GM23338 (cell line): ENCODE measurements around the gene ABL2. TPM values are rescaled to one million over a fixed set of nuclear protein-coding genes. Genes with fewer than 3 reads are reported as not detected.
"Not testable (repeated sequence)": the region's sequence is repeated elsewhere in the genome, so short reads cannot be mapped to it uniquely, and the experiment has no call there.

Source experiments
- ATAC-seq: fragments of 200-7000 bp; cut with Tn5 transposase; 3 replicates; pipeline ENCODE4 v1.9.1; 2020
- DNase-seq: peaks from one replicate; pipeline ENCODE4 v3.0.0-alpha.2; 2015; ENCODE audit warnings: low spot score
- H2AFZ ChIP-seq: fragments of 200-600 bp; sonication (generic); 2 replicates; pipeline ENCODE4 v1.8.0; 2016; ENCODE audit warnings: antibody characterized with exemption, mild to moderate bottlenecking, moderate library complexity
- H3F3A ChIP-seq: fragments of 200-600 bp; sonication (generic); replicated peaks from 2 replicates; pipeline ENCODE4 v1.8.0; 2017; ENCODE audit warnings: antibody characterized with exemption, mixed run types, low read depth
- H3K27ac ChIP-seq: fragments of 200-600 bp; sonication (generic); 2 replicates; pipeline ENCODE4 v1.6.1; 2016; ENCODE audit warnings: low read depth
- H3K27me3 ChIP-seq: fragments of 200-600 bp; sonication (generic); 2 replicates; pipeline ENCODE4 v1.8.0; 2016; ENCODE audit warnings: mild to moderate bottlenecking, mixed run types, moderate library complexity; ENCODE audit not compliant: insufficient read depth
- H3K36me3 ChIP-seq: fragments of 200-600 bp; sonication (generic); 2 replicates; pipeline ENCODE4 v1.8.0; 2016; ENCODE audit warnings: mild to moderate bottlenecking; ENCODE audit not compliant: insufficient read depth
- H3K4me1 ChIP-seq: fragments of 200-600 bp; sonication (generic); 2 replicates; pipeline ENCODE4 v1.8.0; 2016; ENCODE audit warnings: mild to moderate bottlenecking, moderate library complexity; ENCODE audit not compliant: insufficient read depth
- H3K4me2 ChIP-seq: fragments of 200-600 bp; sonication (generic); 2 replicates; pipeline ENCODE4 v1.7.1; 2017; ENCODE audit warnings: mixed run types
- H3K4me3 ChIP-seq: fragments of 200-600 bp; sonication (generic); 2 replicates; pipeline ENCODE4 v1.6.1; 2016; ENCODE audit warnings: mixed run types
- H3K79me2 ChIP-seq: fragments of 200-600 bp; sonication (generic); replicated peaks from 2 replicates; pipeline ENCODE4 v1.8.0; 2017; ENCODE audit warnings: mild to moderate bottlenecking; ENCODE audit not compliant: insufficient read depth
- H3K9me2 ChIP-seq: fragments of 200-600 bp; sonication (generic); 2 replicates; pipeline ENCODE4 v1.8.0; 2017; ENCODE audit not compliant: insufficient read depth
- H4K20me1 ChIP-seq: fragments of 200-600 bp; sonication (generic); replicated peaks from 2 replicates; pipeline ENCODE4 v1.8.0; 2017; ENCODE audit warnings: mild to moderate bottlenecking; ENCODE audit not compliant: insufficient read depth
- H3K27ac Mint-ChIP-seq: 2 replicates; pipeline ENCODE4 v1.8.0; 2020; ENCODE audit warnings: inconsistent platforms, mild to moderate bottlenecking, moderate library complexity, mixed read lengths
- H3K27me3 Mint-ChIP-seq: 3 replicates; pipeline ENCODE4 v1.8.0; 2022; ENCODE audit warnings: low read depth, mild to moderate bottlenecking, moderate library complexity, mixed read lengths, inconsistent platforms; ENCODE audit not compliant: insufficient read depth, poor library complexity
- H3K36me3 Mint-ChIP-seq: 3 replicates; pipeline ENCODE4 v1.8.0; 2021; ENCODE audit warnings: low read depth, mild to moderate bottlenecking, inconsistent platforms, moderate library complexity, mixed read lengths
- H3K4me1 Mint-ChIP-seq: 3 replicates; pipeline ENCODE4 v1.8.0; 2020; ENCODE audit warnings: mild to moderate bottlenecking, inconsistent platforms, mixed read lengths
- H3K4me3 Mint-ChIP-seq: 3 replicates; pipeline ENCODE4 v1.8.0; 2021; ENCODE audit warnings: moderate library complexity, mild to moderate bottlenecking, inconsistent platforms, mixed read lengths
- H3K9me3 Mint-ChIP-seq: 3 replicates; pipeline ENCODE4 v1.8.0; 2020; ENCODE audit warnings: moderate library complexity, mild to moderate bottlenecking, inconsistent platforms, mixed read lengths
- CREB1 ChIP-seq: fragments of 250-450 bp; sonication (Bioruptor Pico); IDR thresholded peaks from 2 replicates; pipeline ENCODE4 v1.5.0; 2020; ENCODE audit warnings: low read depth, mild to moderate bottlenecking, moderate library complexity
- CTCF ChIP-seq, 2 experiments: fragments of 200-600 bp in 1 of 2; sonication (generic) in 1 of 2; conservative IDR thresholded peaks; 2 replicates each; pipeline versions ENCODE4 v1.5.1 to v1.6.1; 2016 to 2017; ENCODE audit warnings: antibody characterized with exemption in 2 of 2, low read depth in 2 of 2, mild to moderate bottlenecking in 2 of 2, moderate library complexity in 1 of 2
- ETS1 ChIP-seq: IDR thresholded peaks from 2 replicates; pipeline ENCODE4 v1.6.1; 2016; ENCODE audit warnings: antibody characterized with exemption
- EZH2 ChIP-seq: fragments of 200-600 bp; sonication (generic); IDR thresholded peaks from one replicate; pipeline ENCODE4 v1.8.0; 2017; ENCODE audit warnings: antibody characterized with exemption, mild to moderate bottlenecking, low read depth; ENCODE audit not compliant: unreplicated experiment
- EZH2phosphoT487 ChIP-seq: fragments of 200-600 bp; sonication (generic); IDR thresholded peaks from one replicate; pipeline ENCODE4 v1.8.1; 2018; ENCODE audit warnings: antibody characterized with exemption; ENCODE audit not compliant: unreplicated experiment
- NANOG ChIP-seq: IDR thresholded peaks from 2 replicates; pipeline ENCODE4 v1.6.1; 2016; ENCODE audit warnings: antibody characterized with exemption, borderline replicate concordance
- POLR2AphosphoS5 ChIP-seq: IDR thresholded peaks from 2 replicates; pipeline ENCODE4 v1.6.1; 2016; ENCODE audit warnings: antibody characterized with exemption, low read depth
- STAT1 ChIP-seq: IDR thresholded peaks from one replicate; pipeline ENCODE4 v1.6.1; 2016; ENCODE audit warnings: antibody characterized with exemption; ENCODE audit not compliant: unreplicated experiment
- ZNF331 ChIP-seq: fragments of 250-450 bp; sonication (Bioruptor Pico); IDR thresholded peaks from 2 replicates; pipeline ENCODE4 v1.5.0; 2020; ENCODE audit warnings: low read depth, mild to moderate bottlenecking, moderate library complexity
- polyA plus RNA-seq: library from polyadenylated mRNA; unstranded; fragments of >200 nt; fragmentation: Nextera tagmentation; extraction: Ambion mirVana; gene quantifications from 2 replicates; pipeline ENCODE4 v1.2.1, GENCODE V29; 2016
- total RNA-seq: library from RNA; depleted of rRNA; stranded (reverse); fragments of >200 nt; shearing (Covaris generic); gene quantifications from 2 replicates; pipeline ENCODE4 v1.2.3, GENCODE V29; 2014
- TF ChIP-seq, protein P1 (sequence below): fragments of 250-450 bp; sonication (Bioruptor Pico); IDR thresholded peaks from 2 replicates; pipeline ENCODE4 v1.5.0; 2020; ENCODE audit warnings: mild to moderate bottlenecking, moderate library complexity

ABL2 gene
- total and polyA plus RNA-seq, 2 experiments from 2014 or later, result 5.8 to 22.7 TPM

GRCh38 chr1:179217943-179218507, 11.5 kb downstream of the ABL2 start (continued):
- TF ChIP-seq, protein P1, sequence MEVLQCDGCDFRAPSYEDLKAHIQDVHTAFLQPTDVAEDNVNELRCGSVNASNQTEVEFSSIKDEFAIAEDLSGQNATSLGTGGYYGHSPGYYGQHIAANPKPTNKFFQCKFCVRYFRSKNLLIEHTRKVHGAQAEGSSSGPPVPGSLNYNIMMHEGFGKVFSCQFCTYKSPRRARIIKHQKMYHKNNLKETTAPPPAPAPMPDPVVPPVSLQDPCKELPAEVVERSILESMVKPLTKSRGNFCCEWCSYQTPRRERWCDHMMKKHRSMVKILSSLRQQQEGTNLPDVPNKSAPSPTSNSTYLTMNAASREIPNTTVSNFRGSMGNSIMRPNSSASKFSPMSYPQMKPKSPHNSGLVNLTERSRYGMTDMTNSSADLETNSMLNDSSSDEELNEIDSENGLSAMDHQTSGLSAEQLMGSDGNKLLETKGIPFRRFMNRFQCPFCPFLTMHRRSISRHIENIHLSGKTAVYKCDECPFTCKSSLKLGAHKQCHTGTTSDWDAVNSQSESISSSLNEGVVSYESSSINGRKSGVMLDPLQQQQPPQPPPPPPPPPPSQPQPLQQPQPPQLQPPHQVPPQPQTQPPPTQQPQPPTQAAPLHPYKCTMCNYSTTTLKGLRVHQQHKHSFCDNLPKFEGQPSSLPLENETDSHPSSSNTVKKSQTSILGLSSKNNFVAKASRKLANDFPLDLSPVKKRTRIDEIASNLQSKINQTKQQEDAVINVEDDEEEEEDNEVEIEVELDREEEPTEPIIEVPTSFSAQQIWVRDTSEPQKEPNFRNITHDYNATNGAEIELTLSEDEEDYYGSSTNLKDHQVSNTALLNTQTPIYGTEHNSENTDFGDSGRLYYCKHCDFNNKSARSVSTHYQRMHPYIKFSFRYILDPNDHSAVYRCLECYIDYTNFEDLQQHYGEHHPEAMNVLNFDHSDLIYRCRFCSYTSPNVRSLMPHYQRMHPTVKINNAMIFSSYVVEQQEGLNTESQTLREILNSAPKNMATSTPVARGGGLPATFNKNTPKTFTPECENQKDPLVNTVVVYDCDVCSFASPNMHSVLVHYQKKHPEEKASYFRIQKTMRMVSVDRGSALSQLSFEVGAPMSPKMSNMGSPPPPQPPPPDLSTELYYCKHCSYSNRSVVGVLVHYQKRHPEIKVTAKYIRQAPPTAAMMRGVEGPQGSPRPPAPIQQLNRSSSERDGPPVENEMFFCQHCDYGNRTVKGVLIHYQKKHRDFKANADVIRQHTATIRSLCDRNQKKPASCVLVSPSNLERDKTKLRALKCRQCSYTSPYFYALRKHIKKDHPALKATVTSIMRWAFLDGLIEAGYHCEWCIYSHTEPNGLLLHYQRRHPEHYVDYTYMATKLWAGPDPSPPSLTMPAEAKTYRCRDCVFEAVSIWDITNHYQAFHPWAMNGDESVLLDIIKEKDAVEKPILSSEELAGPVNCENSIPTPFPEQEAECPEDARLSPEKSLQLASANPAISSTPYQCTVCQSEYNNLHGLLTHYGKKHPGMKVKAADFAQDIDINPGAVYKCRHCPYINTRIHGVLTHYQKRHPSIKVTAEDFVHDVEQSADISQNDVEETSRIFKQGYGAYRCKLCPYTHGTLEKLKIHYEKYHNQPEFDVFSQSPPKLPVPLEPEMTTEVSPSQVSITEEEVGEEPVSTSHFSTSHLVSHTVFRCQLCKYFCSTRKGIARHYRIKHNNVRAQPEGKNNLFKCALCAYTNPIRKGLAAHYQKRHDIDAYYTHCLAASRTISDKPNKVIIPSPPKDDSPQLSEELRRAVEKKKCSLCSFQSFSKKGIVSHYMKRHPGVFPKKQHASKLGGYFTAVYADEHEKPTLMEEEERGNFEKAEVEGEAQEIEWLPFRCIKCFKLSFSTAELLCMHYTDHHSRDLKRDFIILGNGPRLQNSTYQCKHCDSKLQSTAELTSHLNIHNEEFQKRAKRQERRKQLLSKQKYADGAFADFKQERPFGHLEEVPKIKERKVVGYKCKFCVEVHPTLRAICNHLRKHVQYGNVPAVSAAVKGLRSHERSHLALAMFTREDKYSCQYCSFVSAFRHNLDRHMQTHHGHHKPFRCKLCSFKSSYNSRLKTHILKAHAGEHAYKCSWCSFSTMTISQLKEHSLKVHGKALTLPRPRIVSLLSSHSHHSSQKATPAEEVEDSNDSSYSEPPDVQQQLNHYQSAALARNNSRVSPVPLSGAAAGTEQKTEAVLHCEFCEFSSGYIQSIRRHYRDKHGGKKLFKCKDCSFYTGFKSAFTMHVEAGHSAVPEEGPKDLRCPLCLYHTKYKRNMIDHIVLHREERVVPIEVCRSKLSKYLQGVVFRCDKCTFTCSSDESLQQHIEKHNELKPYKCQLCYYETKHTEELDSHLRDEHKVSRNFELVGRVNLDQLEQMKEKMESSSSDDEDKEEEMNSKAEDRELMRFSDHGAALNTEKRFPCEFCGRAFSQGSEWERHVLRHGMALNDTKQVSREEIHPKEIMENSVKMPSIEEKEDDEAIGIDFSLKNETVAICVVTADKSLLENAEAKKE (CRISPR knock-in tag), result no peak
- no peak for TF ChIP-seq POLR2AphosphoS5

GRCh38 chr1:179213317-179213716, 16.2 kb downstream of the ABL2 start:
- H3F3A ChIP-seq, H3K27me3 ChIP-seq, H3K4me1 ChIP-seq, H3K36me3 ChIP-seq, H3K27ac Mint-ChIP-seq, H3K4me2 ChIP-seq, H3K4me3 Mint-ChIP-seq, H3K9me3 Mint-ChIP-seq, DNase-seq, ATAC-seq, H3K4me3 ChIP-seq, H3K9me2 ChIP-seq, H2AFZ ChIP-seq, H3K27me3 Mint-ChIP-seq, H3K27ac ChIP-seq, H3K36me3 Mint-ChIP-seq, H3K4me1 Mint-ChIP-seq: not testable (repeated sequence)
- Histone ChIP-seq H4K20me1 (peaks cover 18% of the 10 kb centered on the region), H3K79me2 (peaks cover 97% of the 10 kb centered on the region)

DNA sequence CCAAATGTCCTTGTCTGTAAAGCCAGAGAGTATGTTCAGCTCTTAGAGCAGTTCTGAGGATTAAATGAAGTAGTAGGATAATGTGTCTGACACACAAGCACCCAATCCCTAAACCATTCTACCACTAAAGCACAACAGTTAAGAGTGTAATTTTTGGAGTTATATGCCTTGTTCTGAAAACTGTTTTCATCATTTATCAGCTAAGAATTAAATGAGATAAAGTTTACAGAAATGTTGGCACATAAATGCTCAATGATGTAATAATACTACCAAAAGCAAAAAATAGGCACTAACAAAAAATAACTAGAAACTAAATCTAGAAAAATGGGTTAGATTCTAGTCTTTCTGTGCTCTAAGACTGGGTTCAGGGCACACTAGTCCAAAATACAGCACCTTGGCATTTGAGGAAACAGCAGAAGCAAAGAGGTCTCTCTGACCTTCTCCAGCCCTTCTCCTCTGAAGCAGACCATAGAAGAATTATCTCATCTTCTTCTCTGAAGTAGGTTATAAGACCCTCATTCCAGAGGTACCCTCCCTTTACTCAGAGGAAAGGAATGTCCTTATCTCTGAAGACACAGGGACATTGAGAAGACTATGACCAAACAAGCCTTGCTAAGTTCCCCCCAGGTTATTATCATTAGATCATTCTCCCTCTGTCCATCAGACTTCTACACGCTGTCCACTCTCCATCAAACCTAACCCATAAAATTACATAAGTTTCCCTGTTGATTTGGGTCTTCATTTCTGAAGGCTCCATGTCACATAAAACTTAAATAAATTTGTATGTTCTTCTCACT, 20.6 kb downstream of the ABL2 start:
- H3K36me3 ChIP-seq, result no peaks in the 10 kb centered on the region; the same call in 1 of the 2 replicates
- no peak overlapping the region for H3K4me2 ChIP-seq
- no peaks in the 10 kb centered on the region for H3K36me3 Mint-ChIP-seq
- DNase-seq, result no peak
- H4K20me1 ChIP-seq, result peaks cover 3% of the 10 kb centered on the region
- no peak overlapping the region for H3K27ac Mint-ChIP-seq
- no peaks in the 10 kb centered on the region; the same call in 2 of the 3 replicates for H3K4me1 Mint-ChIP-seq
- H3K79me2 ChIP-seq, result peaks cover 95% of the 10 kb centered on the region
- H3K27ac ChIP-seq, result no peak overlapping the region
- ATAC-seq, result no peak
- H3K27me3 ChIP-seq, result no peaks in the 10 kb centered on the region
- H3K9me2 ChIP-seq, result no peaks in the 10 kb centered on the region
- H3K9me3 Mint-ChIP-seq, result no peaks in the 10 kb centered on the region
- peaks cover 2% of the 10 kb centered on the region for H3K27me3 Mint-ChIP-seq
- no peaks in the 10 kb centered on the region for H3F3A ChIP-seq
- H3K4me1 ChIP-seq, result no peaks in the 10 kb centered on the region
- no peak overlapping the region for H3K4me3 ChIP-seq
- no peak overlapping the region for H3K4me3 Mint-ChIP-seq
- H2AFZ ChIP-seq, result no peak overlapping the region
- TF ChIP-seq CREB1 (CRISPR knock-in tag) (no peak), NANOG (no peak), EZH2 (no peak), EZH2phosphoT487 (no peak), ETS1 (no peak), ZNF331 (CRISPR knock-in tag) (no peak), POLR2AphosphoS5 (no peak), STAT1 (no peak), CTCF (conservative IDR thresholded peaks at IDR 0.05; ENCODE audit: low read depth in 2 of 2) (no peak)
